Keratinocyte (primary cell): ENCODE measurements around the gene GNMT.

Source experiments
- CTCF ChIP-seq, 3 experiments: IDR thresholded peaks in 1 of 3; conservative IDR thresholded peaks in 1 of 3; optimal IDR thresholded peaks in 1 of 3; 2 replicates in 2 of 3; 3 replicates in 1 of 3; pipeline versions ENCODE3 to v1.5.1; 2011; ENCODE audit warnings: low read length in 3 of 3, mild to moderate bottlenecking in 3 of 3, moderate library complexity in 2 of 3, control low read depth in 1 of 3, inconsistent platforms in 1 of 3; ENCODE audit not compliant: insufficient read depth in 2 of 3; ENCODE audit errors: extremely low read depth in 1 of 3
- EZH2 ChIP-seq: IDR thresholded peaks from one replicate; pipeline ENCODE4 v1.6.1; 2012; ENCODE audit warnings: inconsistent platforms, mild to moderate bottlenecking, low read length, moderate library complexity

- no peak for TF ChIP-seq CTCF (optimal IDR thresholded peaks at IDR 0.05 in 1 of 3, IDR thresholded peaks at IDR 0.05 in 1 of 3, conservative IDR thresholded peaks at IDR 0.05 in 1 of 3; ENCODE audit: extremely low read depth in 1 of 3, insufficient read depth in 2 of 3, low read length in 3 of 3)
- no peak for TF ChIP-seq EZH2
These were observed 674 bp upstream of the GNMT start for GRCh38 chr6:42959917-42960242.
